Stimulated activated CD4-positive, alpha-beta T cell treated with anti-CD3 and anti-CD28 coated beads, Interleukin-12 subunit alpha, Interleukin-12 subunit beta, amount 100 ng/mL, for 48 hours (primary cell): Measurements from ENCODE around the gene MFSD6L.

Experiments used
- DNase-seq, 3 donors: peaks; one replicate each; pipeline ENCODE4 v3.0.0-alpha.2; 2020; ENCODE audit warnings: low read depth in 2 of 3, low spot score in 1 of 3

The MFSD6L gene, protein sequence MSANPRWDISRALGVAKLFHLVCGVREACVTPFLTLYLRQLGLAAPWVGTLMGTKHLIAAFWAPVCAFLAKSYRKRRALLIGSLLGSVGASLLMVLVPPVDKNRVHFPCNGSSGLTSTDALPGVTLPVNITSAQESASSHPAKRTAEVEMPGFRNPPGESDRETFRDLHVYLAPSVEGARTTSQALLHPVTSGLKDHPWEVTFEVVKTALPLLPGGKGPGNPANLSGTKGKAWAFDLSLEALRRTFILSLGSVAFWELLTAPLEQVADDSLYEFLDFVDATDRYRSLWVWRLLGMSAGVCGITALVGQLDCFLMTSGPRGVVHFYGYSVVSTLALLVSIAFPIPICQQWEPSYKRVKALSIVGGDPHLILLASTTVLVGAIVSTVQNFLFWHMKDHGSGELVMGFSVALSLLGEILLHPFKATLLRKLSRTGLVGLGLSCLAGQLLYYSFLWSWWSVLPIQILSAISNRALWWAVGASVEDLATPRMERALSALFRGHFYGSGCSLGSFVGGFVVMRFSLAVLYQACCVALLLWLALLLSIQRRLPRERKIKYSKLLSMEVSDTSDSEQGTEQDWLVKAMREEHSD

GRCh38 chr17:8798846-8799569 lies at the start of gene MFSD6L:
Gene MFSD6L (minus strand): TSS chr17:8799365. CDS start chr17:8799120, 245 bp downstream.
- no peak for DNase-seq

DNA sequence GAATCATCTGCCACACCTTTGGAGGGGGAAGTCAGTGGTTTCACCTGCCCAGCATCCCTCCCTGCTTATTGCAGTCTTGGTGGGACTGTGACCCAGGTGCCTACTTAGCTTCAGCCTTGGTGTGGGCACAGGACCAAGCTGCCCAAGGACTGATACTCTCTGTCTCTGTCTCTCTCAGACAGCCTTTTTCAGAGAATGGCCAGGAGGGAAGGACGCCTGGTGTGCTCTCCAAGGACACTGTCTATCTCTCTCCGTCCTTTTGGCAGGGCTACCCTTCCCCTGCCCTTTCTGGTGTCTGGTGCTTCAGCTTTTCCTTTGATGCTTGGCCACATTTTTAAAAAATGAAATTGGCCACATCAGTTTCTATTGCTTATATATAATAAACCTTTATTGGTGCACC lies 48.7 kb upstream of the MFSD6L start:
- no peak for DNase-seq

DNA sequence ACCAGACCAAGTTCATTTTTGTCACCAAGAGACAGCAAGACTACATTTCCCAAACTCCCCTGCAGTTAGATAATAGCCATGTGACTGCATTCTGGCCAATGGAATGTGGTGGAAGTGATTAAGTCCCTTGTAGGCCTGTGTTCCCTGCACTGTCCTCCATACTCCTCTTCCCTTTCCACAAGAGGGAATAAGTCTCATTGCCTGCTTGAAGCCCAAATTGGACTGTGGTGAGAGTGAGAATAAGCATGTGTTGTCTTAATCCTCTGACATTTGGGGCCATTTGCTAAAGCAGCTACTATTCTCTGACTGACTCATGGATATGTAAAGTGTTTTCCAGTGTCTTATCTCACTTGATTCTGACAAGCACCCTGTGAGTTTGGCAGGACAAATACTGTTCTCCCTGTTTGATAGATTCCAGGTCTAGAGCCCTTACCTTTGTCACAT lies 47.6 kb upstream of the MFSD6L start:
- no peak for DNase-seq

GRCh38 chr17:8844229-8845218 lies 45.4 kb upstream of the MFSD6L start:
- no peak for DNase-seq

DNA sequence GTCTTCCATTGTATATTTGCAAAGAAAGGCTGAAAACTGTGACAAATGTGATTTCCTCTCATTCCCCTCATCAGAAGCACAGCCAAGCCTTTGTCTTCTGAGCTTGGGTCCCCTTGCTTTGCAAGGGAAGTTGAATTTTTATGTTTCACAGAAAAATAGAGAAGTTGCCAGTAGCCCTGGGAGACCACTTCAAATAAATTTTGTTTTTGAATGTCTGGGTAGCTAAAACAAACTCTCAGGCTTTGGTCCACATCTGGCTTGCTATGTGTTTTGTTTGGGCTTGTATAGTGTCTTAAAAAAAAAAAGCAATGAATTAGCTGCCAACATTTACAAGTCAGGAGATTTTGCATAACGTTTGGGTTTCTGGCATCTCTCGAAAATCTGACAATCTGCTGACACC lies 44.2 kb upstream of the MFSD6L start:
- no peak for DNase-seq

DNA sequence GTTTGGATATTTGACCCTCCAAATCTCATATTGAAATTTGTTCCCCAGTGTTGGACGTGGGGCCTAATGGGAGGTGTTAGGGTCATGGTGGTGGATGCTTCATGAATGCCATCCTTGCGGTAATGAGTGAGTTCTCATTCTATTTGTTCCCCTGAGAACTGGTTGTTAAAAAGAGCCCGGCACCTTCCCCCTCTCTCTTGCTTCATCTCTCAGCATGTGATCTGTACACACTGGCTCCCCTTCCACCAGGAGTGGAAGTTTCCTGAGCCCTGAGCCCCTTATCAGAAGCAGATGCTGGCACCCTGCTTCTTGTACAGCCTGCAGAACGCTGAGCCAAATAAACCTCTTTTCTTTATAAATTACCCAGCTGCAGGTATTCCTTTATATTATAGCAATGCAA lies 42.7 kb upstream of the MFSD6L start:
- DNase-seq = no peak

DNA sequence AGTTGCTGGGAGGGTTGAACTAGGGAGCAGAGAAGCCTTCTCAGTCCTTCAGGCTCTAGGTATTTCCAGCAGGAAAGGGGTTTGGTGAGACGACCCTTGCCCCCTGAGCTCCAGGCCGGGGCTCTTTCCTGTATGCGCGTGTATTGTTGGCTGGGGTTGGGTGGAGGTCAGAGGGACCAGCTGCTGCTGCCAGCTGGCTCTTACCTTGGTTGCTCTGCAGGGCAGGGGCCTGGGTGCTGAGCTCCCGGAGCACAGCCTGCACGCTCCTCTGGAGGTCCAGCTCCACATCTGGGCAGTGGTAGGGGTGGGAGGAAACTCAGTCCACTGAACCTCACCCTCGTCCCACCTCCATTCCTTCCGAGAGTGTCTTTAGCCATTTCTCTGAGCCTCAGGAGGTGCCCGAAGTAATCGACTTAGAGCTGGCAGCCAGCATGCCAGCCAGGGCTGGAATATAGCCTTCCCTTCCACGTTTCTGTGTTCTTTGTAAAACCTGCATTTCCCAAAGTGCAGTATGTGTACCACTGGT lies 40.3 kb upstream of the MFSD6L start:
- no peak for DNase-seq

DNA sequence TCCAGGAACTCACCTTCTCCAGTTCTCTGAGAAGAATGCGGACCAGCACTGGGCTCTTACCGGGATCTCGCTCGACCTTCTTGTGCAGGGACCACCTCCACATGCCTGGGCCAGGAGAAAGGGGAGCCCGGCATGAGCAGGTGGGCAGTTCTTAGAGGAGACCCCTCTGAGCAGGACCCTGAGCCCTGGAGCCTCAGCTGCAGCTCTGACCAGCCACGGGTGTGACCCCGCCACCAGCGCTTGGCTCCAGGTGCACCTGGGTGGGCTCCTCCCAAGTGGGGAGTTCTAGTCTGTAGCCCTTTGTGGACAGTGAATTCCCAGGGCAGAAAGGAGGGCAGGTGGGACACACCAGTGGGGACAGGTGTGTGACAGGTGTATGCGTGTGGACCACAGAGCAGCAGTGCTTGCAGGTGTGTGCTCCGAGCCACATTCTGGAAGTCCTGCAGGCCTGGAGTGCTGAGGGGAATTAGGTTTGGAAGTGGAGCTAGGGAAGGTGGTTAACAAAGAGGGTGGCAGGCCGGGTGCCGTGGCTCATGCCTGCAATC lies 39.5 kb upstream of the MFSD6L start:
- DNase-seq = no peak

- no peak for DNase-seq
Observed at GRCh38 chr17:8837563-8838075, 38.5 kb upstream of the MFSD6L start.

GRCh38 chr17:8836821-8837562 lies 37.8 kb upstream of the MFSD6L start:
- no peak for DNase-seq

- DNase-seq = no peak
Observed at GRCh38 chr17:8835631-8836364, 36.6 kb upstream of the MFSD6L start.

GRCh38 chr17:8835106-8835505 lies 35.9 kb upstream of the MFSD6L start:
- no peak for DNase-seq

DNA sequence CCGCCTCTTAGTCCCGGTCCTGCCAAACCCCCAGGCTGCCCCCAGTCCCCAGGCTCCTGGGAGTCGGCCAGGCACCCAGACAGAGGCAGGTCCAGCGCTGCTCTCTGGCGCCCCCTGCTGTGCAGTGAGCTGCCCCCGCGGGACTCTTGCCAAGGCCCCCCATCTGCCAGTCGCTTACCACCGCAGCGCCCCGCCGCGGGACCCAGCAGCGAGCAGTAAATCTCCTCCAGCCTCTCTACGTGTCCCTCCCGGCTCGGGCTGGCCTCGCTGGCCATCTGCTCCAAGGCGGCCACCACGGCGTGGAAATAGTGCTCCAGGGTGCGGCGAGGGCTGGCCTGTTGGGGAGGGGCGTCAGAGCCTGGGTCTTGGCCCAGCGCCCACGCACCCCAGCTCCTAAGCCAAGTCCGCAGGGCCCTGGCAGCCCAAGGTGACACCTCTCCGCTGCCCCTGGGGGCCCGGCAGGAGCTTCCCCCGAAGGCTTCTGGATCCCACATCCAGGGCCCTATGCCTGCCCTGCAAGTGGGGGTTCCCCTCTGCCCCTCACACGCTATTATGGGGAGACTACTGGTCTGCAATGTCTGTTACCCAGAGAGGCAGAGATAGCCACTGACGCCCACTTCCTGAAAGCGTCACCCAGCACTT lies 33.7 kb upstream of the MFSD6L start:
- peak; percentile 13 to 23 (median 14) for DNase-seq

DNA sequence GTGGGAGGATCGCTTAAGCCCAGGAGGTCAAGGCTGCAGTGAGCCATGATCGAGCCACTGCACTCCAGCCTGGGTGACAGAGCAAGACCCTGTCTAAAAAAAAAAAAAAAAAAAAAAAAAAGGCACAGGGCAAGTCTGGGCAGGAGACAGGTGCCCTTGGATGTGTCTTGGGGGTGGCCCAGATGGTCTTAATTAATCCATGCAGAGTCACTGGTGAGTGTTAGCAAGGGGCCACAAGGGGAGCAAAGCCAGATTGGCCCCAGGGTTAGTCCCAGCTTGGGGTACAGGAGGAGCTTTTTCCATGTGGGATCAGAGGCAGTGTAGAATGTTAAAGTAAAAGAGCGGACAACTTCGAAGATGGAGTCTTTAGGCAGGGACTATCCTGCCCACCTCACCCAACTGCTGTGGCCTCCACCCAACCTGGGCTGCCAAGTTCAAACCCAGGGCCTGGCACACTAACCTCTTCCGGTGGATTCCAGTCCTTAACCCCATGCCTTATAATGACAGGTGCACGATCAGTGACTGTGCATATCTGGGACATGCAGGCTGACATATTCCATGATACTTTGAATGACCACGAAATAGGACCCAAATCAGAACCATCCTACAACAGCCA lies 32.2 kb upstream of the MFSD6L start:
- no peak for DNase-seq

DNA sequence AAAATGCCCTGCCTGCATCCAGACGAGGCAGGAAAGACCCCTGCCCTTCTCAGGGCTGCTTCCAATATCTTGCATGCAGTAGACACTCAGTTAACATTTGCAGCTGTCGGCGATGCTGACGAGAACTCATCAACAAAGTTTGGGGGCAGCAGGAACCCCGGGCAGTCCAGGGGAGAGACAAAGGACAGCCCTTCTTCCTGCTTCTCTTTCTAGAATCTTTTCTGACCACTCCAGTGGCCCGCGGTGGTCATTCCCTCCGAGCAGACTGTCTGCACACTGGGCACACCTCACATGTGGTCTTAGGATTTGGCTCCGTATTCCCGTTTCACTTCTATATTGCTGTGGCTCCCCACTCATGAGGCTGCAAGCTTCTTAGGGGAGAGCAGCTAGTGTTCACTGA lies 31.0 kb upstream of the MFSD6L start:
- no peak for DNase-seq

DNA sequence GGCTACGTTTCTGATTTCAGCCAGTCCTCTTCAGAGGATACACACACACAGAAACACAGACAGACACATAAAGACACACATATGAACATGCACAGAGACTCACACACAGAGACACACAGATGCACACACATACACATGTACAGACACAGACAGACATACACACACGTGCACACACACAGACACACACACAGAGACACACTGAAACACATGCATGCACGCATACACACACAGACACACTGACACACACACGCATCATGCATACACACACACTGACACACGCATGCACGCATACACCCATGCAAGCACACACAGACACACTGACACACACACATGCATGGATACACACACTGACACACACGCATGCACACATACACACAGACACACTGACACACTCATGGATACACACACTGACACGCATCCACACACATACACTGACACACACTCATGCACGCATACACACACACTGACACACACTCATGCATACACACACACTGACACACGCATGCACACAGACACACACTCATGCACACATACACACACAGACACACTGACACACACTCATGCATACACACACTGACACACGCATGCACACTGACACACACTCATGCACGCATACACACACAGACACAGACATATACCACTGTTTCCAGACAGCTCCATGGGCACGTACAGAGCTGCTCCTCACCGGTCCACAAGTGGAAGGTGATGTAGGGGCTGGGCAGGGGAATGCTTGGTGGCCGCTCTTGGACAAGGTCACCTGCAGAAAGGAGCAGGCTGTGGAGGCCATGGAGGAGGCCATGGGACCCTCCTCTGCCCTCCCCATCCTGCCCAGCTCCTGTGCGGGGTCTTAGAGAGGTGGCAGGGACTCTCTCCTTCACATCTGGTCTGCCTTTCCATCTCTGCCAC lies 30.1 kb upstream of the MFSD6L start:
- DNase-seq = no peak

GRCh38 chr17:8828517-8828875 lies 29.3 kb upstream of the MFSD6L start:
- no peak for DNase-seq
